Spleen (tissue), 7 donors: ENCODE results near the gene ARMS2.

Source experiments
- POLR2A ChIP-seq, 3 donors: fragments of 450-650 bp; IDR thresholded peaks; one replicate each; pipeline ENCODE4 v1.5.1; 2017; ENCODE audit warnings: antibody characterized with exemption in 3 of 3, mild to moderate bottlenecking in 1 of 3
- POLR2AphosphoS5 ChIP-seq, 3 donors: sonication (generic); formaldehyde crosslinking; IDR thresholded peaks; one replicate each; pipeline ENCODE4 v1.5.1; 2017; ENCODE audit warnings: antibody characterized with exemption in 3 of 3
- TF ChIP-seq, protein P1 (sequence below), 11 experiments: fragments of 200-600 bp in 7 of 11; fragments of 450-650 bp in 4 of 11; sonication (generic) in 4 of 11; IDR thresholded peaks in 8 of 11; conservative IDR thresholded peaks in 3 of 11; 1 replicate in 7 of 11; 2 replicates in 4 of 11; pipeline versions ENCODE4 v1.4.0 to v1.8.0; 2016 to 2021; ENCODE audit warnings: antibody characterized with exemption in 11 of 11, inconsistent platforms in 4 of 11, mild to moderate bottlenecking in 1 of 11
- donor health status: DM: no; HTN: no; CAD: no; lungs with moderate emphysema.
- donor health status: DM: no; HTN: no; CAD: no.
- donor health status: DM: no; HTN: no; CAD: no.

DNA sequence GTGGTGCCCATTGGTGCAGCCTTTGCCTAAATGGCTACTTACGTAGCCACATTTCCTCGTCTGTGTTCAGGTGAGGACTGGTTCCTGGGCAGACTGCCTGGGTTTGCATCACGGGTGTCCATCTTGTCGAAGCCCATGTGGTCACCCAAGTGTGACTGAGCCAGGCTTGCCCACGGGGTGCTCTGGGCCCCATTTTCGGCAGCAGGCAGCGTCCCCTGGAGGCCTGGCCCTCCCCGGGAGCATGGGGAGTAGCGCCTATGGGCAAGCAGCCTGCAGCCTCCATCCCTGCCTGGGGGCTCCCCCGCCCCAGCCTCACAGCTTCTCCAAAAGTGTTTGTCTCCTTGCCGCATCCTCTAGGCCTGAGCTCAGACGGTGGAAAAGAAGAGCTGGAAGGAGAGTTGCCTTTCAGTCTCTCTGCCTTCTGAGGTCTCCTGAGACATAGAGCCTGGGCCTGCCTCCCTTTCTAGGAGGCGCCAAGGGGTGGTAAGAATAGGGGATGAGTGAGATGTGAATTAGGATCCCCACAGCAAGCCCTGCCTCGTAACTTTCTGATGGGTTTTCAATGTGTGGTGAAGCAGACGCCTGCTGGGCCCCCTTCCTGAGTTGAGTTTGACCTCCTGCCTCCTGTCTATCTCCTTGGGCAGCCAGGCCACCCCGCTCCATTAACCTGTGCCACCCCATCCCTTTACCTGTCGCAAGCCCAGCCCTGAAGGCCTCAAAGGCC is 49.6 kb downstream of the ARMS2 start:
- TF ChIP-seq, protein P1, sequence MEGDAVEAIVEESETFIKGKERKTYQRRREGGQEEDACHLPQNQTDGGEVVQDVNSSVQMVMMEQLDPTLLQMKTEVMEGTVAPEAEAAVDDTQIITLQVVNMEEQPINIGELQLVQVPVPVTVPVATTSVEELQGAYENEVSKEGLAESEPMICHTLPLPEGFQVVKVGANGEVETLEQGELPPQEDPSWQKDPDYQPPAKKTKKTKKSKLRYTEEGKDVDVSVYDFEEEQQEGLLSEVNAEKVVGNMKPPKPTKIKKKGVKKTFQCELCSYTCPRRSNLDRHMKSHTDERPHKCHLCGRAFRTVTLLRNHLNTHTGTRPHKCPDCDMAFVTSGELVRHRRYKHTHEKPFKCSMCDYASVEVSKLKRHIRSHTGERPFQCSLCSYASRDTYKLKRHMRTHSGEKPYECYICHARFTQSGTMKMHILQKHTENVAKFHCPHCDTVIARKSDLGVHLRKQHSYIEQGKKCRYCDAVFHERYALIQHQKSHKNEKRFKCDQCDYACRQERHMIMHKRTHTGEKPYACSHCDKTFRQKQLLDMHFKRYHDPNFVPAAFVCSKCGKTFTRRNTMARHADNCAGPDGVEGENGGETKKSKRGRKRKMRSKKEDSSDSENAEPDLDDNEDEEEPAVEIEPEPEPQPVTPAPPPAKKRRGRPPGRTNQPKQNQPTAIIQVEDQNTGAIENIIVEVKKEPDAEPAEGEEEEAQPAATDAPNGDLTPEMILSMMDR (IDR thresholded peaks at IDR 0.05 in 8 of 11, conservative IDR thresholded peaks at IDR 0.05 in 3 of 11): no peak
- TF ChIP-seq POLR2A (IDR thresholded peaks at IDR 0.05) (no peak), POLR2AphosphoS5 (IDR thresholded peaks at IDR 0.05) (no peak)
